BE2C (cell line): Measurements from ENCODE around the gene SIN3A.

Experiments used
- DNase-seq: peaks from one replicate; pipeline ENCODE4 v3.0.0-alpha.2; 2020
- H3K27me3 ChIP-seq: fragments of 250-450 bp; sonication (Bioruptor Pico); 2 replicates; pipeline ENCODE4 v1.5.1; 2020; ENCODE audit warnings: mild to moderate bottlenecking
- H3K36me3 ChIP-seq: fragments of 250-450 bp; sonication (Bioruptor Pico); 2 replicates; pipeline ENCODE4 v1.5.1; 2020; ENCODE audit warnings: mild to moderate bottlenecking
- H3K4me1 ChIP-seq: fragments of 250-450 bp; sonication (Bioruptor Pico); 2 replicates; pipeline ENCODE4 v1.5.1; 2020
- H3K4me3 ChIP-seq: 2 replicates; pipeline ENCODE4 v1.5.1; 2011; ENCODE audit warnings: low read depth, low read length
- H3K9me3 ChIP-seq: fragments of 250-450 bp; sonication (Bioruptor Pico); 2 replicates; pipeline ENCODE4 v1.5.1; 2020
- CTCF ChIP-seq: IDR thresholded peaks from 2 replicates; pipeline ENCODE4 v1.5.1; 2012; ENCODE audit warnings: mild to moderate bottlenecking, low read depth, low read length

SIN3A gene

GRCh38 chr15:75436881-75437280 is 14.6 kb downstream of the SIN3A start:
- Histone ChIP-seq H3K4me1 (no peaks in the 10 kb centered on the region), H3K27me3 (no peaks in the 10 kb centered on the region), H3K36me3 (no peaks in the 10 kb centered on the region; the same call in 1 of the 2 replicates), H3K9me3 (no peaks in the 10 kb centered on the region), H3K4me3 (no peak overlapping the region)
- no peak for TF ChIP-seq CTCF
- no peak for DNase-seq

GRCh38 chr15:75431682-75432081 is 19.8 kb downstream of the SIN3A start:
- H3K9me3 ChIP-seq = no peaks in the 10 kb centered on the region
- no peak overlapping the region for H3K4me3 ChIP-seq
- H3K27me3 ChIP-seq = no peaks in the 10 kb centered on the region
- no peak for TF ChIP-seq CTCF
- H3K4me1 ChIP-seq = no peaks in the 10 kb centered on the region
- peaks cover 4% of the 10 kb centered on the region for H3K36me3 ChIP-seq
- no peak for DNase-seq

- no peaks in the 10 kb centered on the region for H3K4me1 ChIP-seq
- no peaks in the 10 kb centered on the region for H3K9me3 ChIP-seq
- DNase-seq = no peak
- H3K36me3 ChIP-seq = peaks cover 9% of the 10 kb centered on the region
- no peak overlapping the region for H3K4me3 ChIP-seq
- no peaks in the 10 kb centered on the region for H3K27me3 ChIP-seq
- TF ChIP-seq CTCF = no peak
Observed at GRCh38 chr15:75431270-75431669, 20.2 kb downstream of the SIN3A start.

GRCh38 chr15:75430259-75430658 is 21.2 kb downstream of the SIN3A start:
- TF ChIP-seq CTCF = no peak
- H3K4me1 ChIP-seq = no peaks in the 10 kb centered on the region
- no peaks in the 10 kb centered on the region for H3K27me3 ChIP-seq
- no peaks in the 10 kb centered on the region for H3K9me3 ChIP-seq
- H3K4me3 ChIP-seq = no peak overlapping the region
- peaks cover 12% of the 10 kb centered on the region for H3K36me3 ChIP-seq
- no peak for DNase-seq

- no peak overlapping the region for H3K4me3 ChIP-seq
- peaks cover 15% of the 10 kb centered on the region for H3K36me3 ChIP-seq
- TF ChIP-seq CTCF = no peak
- DNase-seq = no peak
- no peaks in the 10 kb centered on the region for H3K9me3 ChIP-seq
- no peaks in the 10 kb centered on the region for H3K27me3 ChIP-seq
- H3K4me1 ChIP-seq = no peaks in the 10 kb centered on the region
Observed at GRCh38 chr15:75428152-75428551, 23.3 kb downstream of the SIN3A start.

GRCh38 chr15:75425966-75426500 is 25.5 kb downstream of the SIN3A start:
- no peak for DNase-seq
- Histone ChIP-seq H3K36me3 (peaks cover 22% of the 10 kb centered on the region), H3K27me3 (no peaks in the 10 kb centered on the region), H3K9me3 (no peaks in the 10 kb centered on the region), H3K4me1 (no peaks in the 10 kb centered on the region), H3K4me3 (no peak overlapping the region)
- no peak for TF ChIP-seq CTCF
